Middle frontal gyrus (tissue), 1 donor: Measurements from ENCODE around the gene ANKFY1.
"Not testable (repeated sequence)": the region's sequence is repeated elsewhere in the genome, so short reads cannot be mapped to it uniquely, and the experiment has no call there.

Experiments used
- DNase-seq: peaks from one replicate; pipeline ENCODE4 v3.0.0-alpha.2; 2015; ENCODE audit warnings: low spot score; ENCODE audit errors: extremely low spot score

The ANKFY1 gene

GRCh38 chr17:4262703-4263102 lies 1.1 kb downstream of the ANKFY1 start:
- no peak for DNase-seq

DNA sequence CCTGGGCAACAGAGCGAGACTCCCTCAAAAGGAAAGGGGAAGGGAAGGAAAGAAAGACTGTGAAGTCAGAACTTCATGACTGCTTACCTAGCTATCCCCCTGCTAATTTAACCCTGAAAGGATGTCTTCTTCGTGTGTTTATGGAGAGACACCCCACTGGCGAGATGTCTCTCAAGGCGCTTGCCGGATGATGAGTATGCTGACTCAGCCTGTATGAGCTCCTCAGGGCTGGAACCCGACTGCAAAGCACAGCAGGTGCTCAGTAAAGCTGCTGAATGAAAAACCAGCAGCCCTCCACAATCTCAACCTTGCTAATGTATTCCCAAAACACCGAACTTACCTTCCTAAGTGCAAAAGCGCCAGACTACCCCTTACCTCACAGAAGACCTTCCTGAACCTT lies 2.3 kb downstream of the ANKFY1 start:
- DNase-seq: no peak

DNA sequence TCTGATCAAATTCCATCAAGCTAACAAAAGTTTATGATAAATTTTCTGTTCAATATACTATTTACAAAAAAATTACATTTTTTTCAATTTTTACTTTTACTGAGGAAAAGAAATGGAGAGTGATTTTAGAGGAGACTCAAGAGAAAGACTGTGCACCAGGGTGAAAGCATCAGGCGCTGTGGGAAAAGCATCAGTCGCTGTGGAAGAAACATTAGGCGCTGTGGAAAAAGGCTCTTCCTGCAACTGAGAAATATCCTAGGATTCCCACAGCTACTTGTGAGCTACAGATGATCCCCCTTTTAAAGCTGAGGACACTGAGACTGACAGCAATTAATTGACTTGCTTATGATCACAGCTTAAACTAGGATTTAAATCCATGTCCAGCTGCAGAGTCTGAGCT lies 4.9 kb downstream of the ANKFY1 start:
- DNase-seq: no peak

- no peak for DNase-seq
These were observed 6.8 kb downstream of the ANKFY1 start for GRCh38 chr17:4256952-4257351.

DNA sequence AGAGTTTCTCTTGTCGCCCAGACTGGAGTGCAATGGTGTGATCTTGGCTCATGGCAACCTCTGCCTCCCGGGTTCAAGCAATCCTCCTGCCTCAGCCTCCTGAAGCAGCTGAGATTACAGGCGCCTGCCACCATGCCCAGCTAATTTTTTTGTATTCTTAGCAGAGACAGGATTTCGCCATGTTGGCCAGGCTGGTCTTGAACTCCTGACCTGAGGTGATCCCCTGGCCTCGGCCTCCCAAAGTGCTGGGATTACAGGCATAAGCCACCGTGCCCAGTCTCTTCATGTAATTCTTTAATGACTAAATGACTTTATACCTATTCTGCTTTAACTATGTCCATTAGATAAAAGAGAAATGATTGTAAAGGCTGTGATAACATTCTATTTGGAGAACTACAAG lies 8.5 kb downstream of the ANKFY1 start:
- DNase-seq: not testable (repeated sequence)

DNA sequence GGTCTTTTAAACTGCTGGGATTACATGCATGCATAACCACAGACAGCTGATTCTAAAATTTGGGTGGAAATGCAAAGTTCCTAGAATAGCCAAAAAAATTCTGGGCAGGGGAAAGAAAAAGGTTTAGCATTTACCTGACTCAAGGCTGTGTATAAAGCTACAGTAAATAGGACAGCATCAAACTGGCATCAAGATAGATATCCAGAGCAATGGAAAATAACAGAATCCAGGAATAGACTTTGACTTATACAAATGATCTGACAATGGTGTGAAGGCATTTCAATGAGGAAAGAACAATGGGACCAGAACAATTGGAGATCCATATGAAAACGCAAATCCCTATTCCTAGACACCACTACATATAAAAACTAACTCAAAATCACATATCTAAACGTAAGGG lies 12.9 kb downstream of the ANKFY1 start:
- DNase-seq: no peak

GRCh38 chr17:4249452-4250029 lies 14.2 kb downstream of the ANKFY1 start:
- DNase-seq: no peak

DNA sequence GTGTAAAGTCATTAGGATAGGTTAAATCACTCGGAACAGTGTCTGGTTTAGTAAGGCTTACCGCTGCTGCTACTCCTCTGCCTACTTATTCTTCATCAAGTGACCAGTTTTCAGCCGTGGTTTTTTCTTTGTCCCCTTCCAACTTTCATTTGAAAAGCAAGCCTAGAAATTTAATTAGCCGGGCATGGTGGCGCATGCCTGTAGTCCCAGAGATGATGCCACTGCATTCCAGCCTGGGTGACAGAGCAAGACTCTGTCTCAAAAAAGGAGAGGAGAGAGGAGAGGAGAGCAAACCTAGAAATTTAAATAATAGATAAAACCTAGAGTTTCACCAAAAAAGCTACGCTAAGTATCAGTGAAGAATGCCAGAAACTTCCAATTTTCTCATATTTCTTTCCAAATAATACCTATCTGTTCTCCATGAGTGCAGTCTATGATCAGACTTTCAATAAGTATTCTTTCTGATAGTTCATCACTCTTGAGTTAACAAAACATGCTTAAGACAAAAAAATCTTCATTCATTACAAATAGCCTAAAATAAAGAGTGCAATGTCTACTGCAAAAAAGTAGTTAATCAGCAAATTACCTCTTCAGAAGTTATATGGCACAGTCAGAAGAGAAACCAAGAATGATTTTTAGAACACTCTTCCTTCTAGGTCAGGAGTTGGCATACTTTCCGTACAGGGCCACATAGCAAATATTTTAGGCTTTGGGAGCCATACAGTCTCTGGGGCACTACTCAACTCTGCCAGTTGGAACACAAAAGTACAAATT lies 15.1 kb downstream of the ANKFY1 start:
- DNase-seq: no peak

DNA sequence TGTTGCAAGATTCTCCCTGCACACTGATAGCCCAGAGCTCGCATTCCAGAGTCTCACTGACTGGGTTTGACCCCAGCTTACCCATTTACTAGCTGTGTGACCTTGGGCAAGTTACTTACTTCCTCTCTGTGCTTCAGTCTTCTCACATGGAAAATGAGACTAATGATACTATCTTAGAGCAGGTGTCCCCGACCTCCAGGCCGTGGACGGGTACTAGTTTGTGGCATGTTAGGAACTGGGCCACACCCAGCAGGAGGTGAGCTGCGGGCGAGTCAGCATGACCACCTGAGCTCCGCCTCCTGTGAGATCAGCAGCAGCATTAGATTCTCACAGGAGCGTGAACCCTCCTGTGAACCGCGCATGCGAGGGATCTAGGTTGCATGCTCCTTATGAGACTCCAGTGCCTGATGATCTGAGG lies 15.8 kb downstream of the ANKFY1 start:
- DNase-seq: no peak

GRCh38 chr17:4247361-4247970 lies 16.3 kb downstream of the ANKFY1 start:
- no peak for DNase-seq

- no peak for DNase-seq
These were observed 17.1 kb downstream of the ANKFY1 start for GRCh38 chr17:4246674-4247073.

- DNase-seq: no peak
These were observed 22.2 kb downstream of the ANKFY1 start for GRCh38 chr17:4241535-4241934.

DNA sequence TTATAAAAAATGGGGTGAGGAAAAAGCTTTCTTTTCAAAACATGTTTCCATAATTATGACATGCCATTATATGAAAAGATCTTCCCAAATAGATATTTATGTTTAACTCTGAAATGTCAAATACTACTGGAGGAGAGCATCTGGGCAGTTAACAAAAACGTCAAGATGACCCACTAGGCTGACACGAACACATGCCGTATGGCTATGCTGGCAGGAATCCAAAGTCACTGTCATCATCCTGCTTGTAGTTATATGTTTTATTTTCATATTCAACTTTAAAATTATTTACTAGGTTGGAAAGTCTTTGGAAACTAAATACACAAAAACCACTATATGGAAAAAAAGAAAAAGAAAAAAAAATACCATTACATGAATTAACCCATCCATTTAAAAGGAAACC lies 27.3 kb downstream of the ANKFY1 start:
- no peak for DNase-seq

DNA sequence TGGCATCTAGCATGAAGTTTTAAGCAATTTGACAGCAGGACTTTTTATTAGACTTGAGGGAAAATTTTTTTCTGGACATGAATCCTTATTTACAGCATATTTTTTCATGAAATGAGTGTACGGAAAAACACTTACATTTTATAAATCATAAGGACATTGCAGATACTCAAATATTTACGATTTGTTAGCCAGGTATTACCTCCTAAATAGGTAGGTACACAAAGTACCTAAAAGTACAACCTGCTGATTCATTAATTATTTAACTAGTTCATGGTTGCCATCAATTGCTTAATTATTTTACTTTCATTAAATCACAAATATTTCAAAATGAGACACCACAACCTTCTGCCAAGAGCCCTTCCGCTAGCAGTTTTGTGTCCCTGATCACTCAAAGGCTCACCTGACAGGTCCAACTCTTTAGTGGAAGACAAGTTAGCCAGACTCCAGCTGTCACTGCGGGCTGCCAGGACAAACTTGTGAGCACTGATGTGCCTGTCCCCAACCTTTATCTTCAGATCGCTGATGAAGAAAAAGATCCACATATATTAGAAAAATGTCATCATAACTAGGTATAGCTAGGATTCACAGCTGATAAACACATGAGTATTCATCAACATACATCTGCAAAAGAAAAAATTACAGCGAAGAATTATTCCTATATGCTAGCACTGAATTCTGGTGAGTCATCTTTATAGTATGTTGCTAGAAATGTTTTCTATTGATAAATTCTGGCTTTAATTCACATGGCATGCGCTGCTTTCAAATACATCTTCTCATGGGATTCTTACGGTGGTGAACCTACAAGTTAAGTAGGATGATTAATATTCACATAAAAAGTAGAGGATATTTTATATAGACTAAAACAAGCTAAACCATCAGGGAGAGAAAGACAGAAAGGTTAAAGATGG lies 28.2 kb downstream of the ANKFY1 start:
- no peak for DNase-seq

GRCh38 chr17:4234401-4234800 lies 29.4 kb downstream of the ANKFY1 start:
- no peak for DNase-seq

- no peak for DNase-seq
These were observed 30.0 kb downstream of the ANKFY1 start for GRCh38 chr17:4233668-4234258.

GRCh38 chr17:4232168-4232813 lies 31.5 kb downstream of the ANKFY1 start:
- DNase-seq: no peak

DNA sequence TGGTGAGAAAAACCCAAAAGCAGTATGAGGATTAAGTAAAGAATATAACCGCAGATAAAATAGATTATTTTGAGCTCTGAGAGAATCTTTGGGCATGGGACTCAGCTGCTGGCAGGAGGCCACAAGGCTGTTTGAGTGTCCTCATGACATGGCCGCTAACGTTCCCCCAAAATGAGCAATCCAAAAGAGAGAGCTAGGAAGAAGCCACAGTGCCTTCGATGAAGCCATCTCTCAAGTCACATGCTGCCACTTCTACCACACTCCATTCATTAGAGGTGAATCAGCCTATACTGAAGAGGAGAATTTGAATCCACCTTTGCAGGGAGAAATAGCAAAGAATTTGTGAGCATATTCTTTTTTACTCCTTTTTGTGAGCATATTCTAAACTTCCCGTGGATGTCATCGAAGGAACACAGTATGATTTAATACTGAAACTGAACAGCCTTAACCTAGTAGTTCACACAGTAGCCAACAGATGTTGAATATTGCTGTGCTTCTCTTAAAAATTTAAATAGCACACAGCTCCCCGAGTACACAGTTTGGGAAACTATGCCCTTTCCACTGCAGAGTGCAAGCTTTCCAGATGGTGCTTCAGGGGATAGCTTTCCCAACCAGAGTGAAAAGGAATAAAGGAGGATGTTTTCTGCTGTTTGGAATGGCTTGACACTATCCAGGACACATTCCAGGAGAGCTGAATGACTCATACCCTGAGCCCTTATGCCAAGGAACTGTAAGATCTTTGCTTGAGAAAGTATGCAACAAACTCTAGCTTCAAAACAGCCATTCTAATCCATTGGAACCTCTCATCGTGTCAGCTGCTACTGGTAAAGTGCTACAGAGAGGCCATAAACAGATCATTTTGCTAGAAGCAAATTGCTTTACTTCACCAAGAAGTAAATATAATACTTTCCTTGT lies 33.9 kb downstream of the ANKFY1 start:
- peak; percentile 44 for DNase-seq

GRCh38 chr17:4221899-4222659 lies 41.7 kb downstream of the ANKFY1 start:
- no peak for DNase-seq
